ENCODE data around the gene ABHD3. TPM values are rescaled to one million over a fixed set of nuclear protein-coding genes. Genes with fewer than 3 reads are reported as not detected.
"Not testable (repeated sequence)": the region's sequence is repeated elsewhere in the genome, so short reads cannot be mapped to it uniquely, and the experiment has no call there.

ABHD3 gene
- total RNA-seq, 4 donors from 2014 or later, result 59.8 to 611 (median 122) TPM

DNA sequence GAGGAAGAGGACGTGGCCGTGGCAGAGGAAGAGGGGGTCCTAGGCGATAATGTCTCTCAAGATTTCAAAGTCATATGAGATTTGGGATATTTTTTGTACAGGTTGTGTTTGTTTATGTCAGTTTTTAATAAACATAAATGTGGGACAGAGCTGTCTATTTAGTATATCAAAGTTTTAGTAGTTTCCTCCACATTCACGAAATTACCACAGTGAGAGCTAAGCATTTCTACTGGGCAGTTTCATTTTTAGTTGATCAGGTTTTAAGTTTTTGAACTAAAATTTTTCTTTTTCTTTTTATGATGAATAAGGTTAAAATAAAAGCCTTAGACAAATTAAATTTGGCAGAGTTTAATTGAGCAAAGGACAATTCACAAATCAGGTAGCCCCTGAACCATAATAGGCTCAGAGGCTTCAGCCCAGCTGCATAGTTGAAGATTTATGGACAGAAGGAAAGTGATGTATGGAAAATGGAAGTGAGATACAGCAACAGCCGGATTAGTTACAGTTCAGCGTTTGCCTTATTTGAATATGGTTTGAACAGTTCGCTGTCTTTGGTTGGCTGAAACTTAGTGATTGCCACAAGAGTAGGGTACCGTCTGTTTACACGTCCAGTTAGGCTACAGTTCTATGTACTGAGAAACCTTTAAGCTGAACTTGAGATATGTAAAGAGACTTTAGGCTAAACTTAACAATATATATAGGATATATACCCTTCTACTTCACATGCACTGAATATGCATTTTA is 75.3 kb downstream of the ABHD3 start:
- no peak for TF ChIP-seq POLR2AphosphoS5 (IDR thresholded peaks at IDR 0.05)
- TF ChIP-seq POLR2A (IDR thresholded peaks at IDR 0.05), result no peak
- no peak for TF ChIP-seq EP300 (IDR thresholded peaks at IDR 0.05; ENCODE audit: low read depth)
- TF ChIP-seq, protein P1, sequence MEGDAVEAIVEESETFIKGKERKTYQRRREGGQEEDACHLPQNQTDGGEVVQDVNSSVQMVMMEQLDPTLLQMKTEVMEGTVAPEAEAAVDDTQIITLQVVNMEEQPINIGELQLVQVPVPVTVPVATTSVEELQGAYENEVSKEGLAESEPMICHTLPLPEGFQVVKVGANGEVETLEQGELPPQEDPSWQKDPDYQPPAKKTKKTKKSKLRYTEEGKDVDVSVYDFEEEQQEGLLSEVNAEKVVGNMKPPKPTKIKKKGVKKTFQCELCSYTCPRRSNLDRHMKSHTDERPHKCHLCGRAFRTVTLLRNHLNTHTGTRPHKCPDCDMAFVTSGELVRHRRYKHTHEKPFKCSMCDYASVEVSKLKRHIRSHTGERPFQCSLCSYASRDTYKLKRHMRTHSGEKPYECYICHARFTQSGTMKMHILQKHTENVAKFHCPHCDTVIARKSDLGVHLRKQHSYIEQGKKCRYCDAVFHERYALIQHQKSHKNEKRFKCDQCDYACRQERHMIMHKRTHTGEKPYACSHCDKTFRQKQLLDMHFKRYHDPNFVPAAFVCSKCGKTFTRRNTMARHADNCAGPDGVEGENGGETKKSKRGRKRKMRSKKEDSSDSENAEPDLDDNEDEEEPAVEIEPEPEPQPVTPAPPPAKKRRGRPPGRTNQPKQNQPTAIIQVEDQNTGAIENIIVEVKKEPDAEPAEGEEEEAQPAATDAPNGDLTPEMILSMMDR (IDR thresholded peaks at IDR 0.05), result no peak
- no peak overlapping the region for H3K27ac ChIP-seq
- 67 to 73% methylated on average over 9 of the region's 9 CpGs for WGBS, 2 donors (ENCODE audit: low coverage in 1 of 2)
- H3K36me3 ChIP-seq, result peaks cover 0 to 36% (median 11%) of the 10 kb centered on the region in 4 donors
- H3K4me1 ChIP-seq, result no peaks in the 10 kb centered on the region
- DNase-seq, result no peak
- intact Hi-C loops (cut with DNase I; ENCODE audit: low total_unique reads) (no loop called here), in situ Hi-C loops (cut with MboI; ENCODE audit: low pct_ligation_motif_present in 1 of 4, low pct_unique_long_range_greater_than_20kb in 1 of 4, low sequenced_read_pairs in 3 of 4) (no loop called here)
- H3K9me3 ChIP-seq, result no peaks in the 10 kb centered on the region
- no peak overlapping the region for H3K4me3 ChIP-seq
- H3K27me3 ChIP-seq, result no peaks in the 10 kb centered on the region

DNA sequence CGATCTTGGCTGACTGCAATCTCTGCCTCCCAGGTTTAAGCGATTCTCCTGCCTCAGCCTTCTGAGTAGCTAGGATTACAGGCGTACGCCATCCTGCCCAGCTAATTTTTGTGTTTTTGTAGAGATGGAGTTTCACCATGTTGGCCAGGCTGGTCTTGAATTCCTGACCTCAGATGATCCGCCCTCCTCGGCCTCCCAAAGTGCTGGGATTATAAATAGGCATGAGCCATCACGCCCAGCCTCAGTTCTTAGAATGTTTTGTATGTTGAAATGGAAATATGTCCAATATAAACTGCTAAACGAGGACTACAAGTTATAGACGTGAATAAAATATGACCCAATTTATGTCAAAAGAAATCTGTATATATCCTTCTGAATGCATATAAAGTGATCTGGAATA is 82.9 kb downstream of the ABHD3 start:
- 84 to 95% methylated on average over 8 to 9 of the region's 9 CpGs for WGBS, 2 donors (ENCODE audit: low coverage in 1 of 2)
- H3K4me1 ChIP-seq; H3K9me3 ChIP-seq; H3K27ac ChIP-seq; H3K4me3 ChIP-seq; DNase-seq; H3K27me3 ChIP-seq; intact Hi-C loops (cut with DNase I; ENCODE audit: low total_unique reads): not testable (repeated sequence)
- H3K36me3 ChIP-seq, result peaks cover 0 to 20% (median 9%) of the 10 kb centered on the region in 4 donors
- in situ Hi-C loops (cut with MboI; ENCODE audit: low pct_ligation_motif_present in 1 of 4, low pct_unique_long_range_greater_than_20kb in 1 of 4, low sequenced_read_pairs in 3 of 4), result loop anchor here in 2 of 4 donors (25.0 kb wide), 1 partner anchor 91 kb away; the partner anchor contains the start of gene ABHD3 (in 2 of the 2)

DNA sequence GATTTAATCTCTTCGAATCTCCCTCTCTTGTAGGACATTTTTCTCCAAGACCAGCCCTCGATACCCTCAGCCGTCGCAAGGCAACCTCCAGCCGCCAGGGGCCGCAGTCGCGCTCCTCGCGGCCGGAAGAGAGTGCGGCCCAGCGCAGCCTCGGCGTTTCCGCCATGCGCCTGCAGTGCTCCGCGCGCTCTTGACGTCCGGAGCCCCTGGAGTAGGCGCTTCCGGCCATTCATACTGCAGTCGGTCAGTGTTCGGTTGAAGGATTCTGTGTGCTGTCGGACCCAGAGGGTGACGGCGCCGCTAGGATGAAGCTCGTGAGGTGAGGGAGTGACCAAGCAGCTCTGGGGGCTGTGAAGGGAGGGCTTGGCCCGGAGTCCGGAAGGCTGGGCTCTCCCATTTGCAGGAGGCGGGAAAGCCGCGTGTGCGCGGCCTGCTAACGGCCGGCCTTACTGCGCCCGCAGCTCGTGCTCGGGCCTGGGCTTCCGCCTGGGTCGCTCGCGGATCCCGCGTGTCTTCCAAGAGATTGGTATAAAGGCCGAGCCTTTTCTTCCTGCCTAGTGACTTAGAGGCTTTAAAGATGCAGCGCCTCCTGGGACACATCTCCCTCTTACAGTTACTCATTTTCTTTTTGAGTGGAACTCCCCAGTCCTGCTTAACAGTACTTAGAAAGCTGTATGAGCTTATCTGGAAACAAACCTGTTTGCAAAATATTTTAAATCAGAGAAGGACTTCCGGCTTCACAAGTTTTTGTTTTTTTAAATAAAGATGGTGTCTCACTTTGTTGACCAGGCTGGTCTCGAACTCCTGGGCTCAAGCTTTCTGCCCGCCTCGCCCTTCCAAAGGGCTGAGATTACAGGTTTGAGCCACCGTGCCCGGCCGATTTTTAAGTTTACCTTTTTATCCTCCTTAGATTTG is 92.2 kb downstream of the ABHD3 start, which contains the start of gene SNRPD1:
TSS of gene SNRPD1 (plus strand) at position 190 of the 915 bp plus-strand sequence. CDS start at position 306, 116 bp downstream.
- in situ Hi-C loops (cut with MboI; ENCODE audit: low pct_ligation_motif_present in 1 of 4, low pct_unique_long_range_greater_than_20kb in 1 of 4, low sequenced_read_pairs in 3 of 4), result loop anchor here in 2 of 4 donors (25.0 kb wide), 1 partner anchor 100 kb away; the partner anchor contains the start of gene ABHD3 (in 2 of the 2)
- DNase-seq, result peak; percentile 91
- Histone ChIP-seq H3K9me3 (no peaks in the 10 kb centered on the region), H3K27ac (peak within 1 kb of the TSS; percentile 88 to 94 (median 90)), H3K4me3 (peak within 1 kb of the TSS; percentile 62 to 94 (median 71)), H3K36me3 (no peaks in the 10 kb centered on the region), H3K27me3 (no peaks in the 10 kb centered on the region), H3K4me1 (peaks cover 5 to 19% (median 13%) of the 10 kb centered on the region in 4 donors)
- peak; percentile 65 for TF ChIP-seq POLR2A (IDR thresholded peaks at IDR 0.05)
- no peak for TF ChIP-seq EP300 (IDR thresholded peaks at IDR 0.05; ENCODE audit: low read depth)
- TF ChIP-seq, protein P1 (IDR thresholded peaks at IDR 0.05), result peak; percentile 90 to 96 (median 93)
- peak; percentile 59 to 85 (median 79) for TF ChIP-seq POLR2AphosphoS5 (IDR thresholded peaks at IDR 0.05)
- 1% methylated on average over 16 to 59 of the region's 59 CpGs for WGBS, 2 donors (ENCODE audit: low coverage in 1 of 2)
- intact Hi-C loops (cut with DNase I; ENCODE audit: low total_unique reads), result no loop called here

DNA sequence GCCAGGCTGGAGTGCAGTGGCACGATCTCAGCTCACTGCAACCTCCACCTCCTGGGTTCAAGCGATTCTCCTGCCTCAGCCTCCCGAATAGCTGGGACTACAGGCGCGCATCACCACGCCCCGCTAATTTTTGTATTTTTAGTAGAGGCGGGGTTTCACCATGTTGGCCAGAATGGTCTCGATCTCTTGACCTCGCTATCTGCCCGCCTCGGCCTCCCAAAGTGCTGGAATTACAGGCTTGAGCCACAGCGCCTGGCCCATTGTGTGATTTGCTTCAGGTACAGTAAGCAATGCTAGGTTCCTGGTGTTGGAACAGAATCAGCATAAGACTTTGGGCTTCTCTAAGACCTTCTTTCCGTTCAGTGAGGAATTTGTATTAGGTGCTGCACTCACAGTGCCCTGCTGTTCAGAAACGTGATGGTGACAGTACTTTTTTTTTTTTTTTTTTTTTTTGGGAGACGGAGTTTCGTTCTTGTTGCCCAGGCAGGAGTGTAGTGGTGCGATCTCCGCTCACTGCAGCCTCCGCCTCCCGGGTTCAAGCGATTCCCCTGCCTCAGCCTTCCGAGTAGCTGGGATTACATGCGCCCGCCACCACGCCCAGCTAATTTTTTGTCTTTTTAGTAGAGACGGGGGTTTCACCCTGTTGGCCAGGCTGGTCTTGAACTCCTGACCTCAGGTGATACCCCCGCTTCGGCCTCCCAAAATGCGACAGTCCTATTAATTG is 93.0 kb downstream of the ABHD3 start:
- Histone ChIP-seq H3K27ac (peak overlapping the region; percentile 88 to 94 (median 90)), H3K4me1 (peaks cover 5 to 19% (median 13%) of the 10 kb centered on the region in 4 donors), H3K4me3 (peak overlapping the region; percentile 2 to 94 (median 71))
- H3K9me3 ChIP-seq; DNase-seq; H3K36me3 ChIP-seq; intact Hi-C loops (cut with DNase I; ENCODE audit: low total_unique reads); H3K27me3 ChIP-seq: not testable (repeated sequence)
- WGBS, 2 donors (ENCODE audit: low coverage in 1 of 2), result 53 to 64% methylated on average over 24 to 30 of the region's 30 CpGs
- in situ Hi-C loops (cut with MboI; ENCODE audit: low pct_ligation_motif_present in 1 of 4, low pct_unique_long_range_greater_than_20kb in 1 of 4, low sequenced_read_pairs in 3 of 4), result loop anchor here in 2 of 4 donors (25.0 kb wide), 1 partner anchor 101 kb away; the partner anchor contains the start of gene ABHD3 (in 2 of the 2)
